WTC11 (cell line): ENCODE results near the gene DCUN1D2. TPM values are rescaled to one million over a fixed set of nuclear protein-coding genes. Genes with fewer than 3 reads are reported as not detected.

Experiments
- ATAC-seq: fragments of 200-7000 bp; cut with Tn5 transposase; 2 replicates; pipeline ENCODE4 v1.10.0; 2021; ENCODE audit warnings: mild to moderate bottlenecking, moderate library complexity
- CTCF ChIA-PET: fragments of 300-600 bp; sonication (Branson Sonifier 250); formaldehyde crosslinking; loops from one replicate; lab custom pipeline; 2021; ENCODE audit warnings: antibody characterized with exemption; lab: Charles Lee
- POLR2A ChIA-PET: fragments of 350-600 bp; sonication (Branson Sonifier 250); formaldehyde crosslinking; loops from one replicate; lab custom pipeline; 2021; ENCODE audit warnings: antibody characterized with exemption; lab: Charles Lee
- DNase-seq: peaks from one replicate; pipeline ENCODE4 v3.0.0; 2021; ENCODE audit warnings: low spot score
- H3K27ac Mint-ChIP-seq: 2 replicates; pipeline ENCODE4 v1.8.0; 2021; ENCODE audit warnings: mixed read lengths
- H3K27me3 Mint-ChIP-seq: 2 replicates; pipeline ENCODE4 v1.8.0; 2021; ENCODE audit warnings: low read depth, mild to moderate bottlenecking, moderate library complexity, mixed read lengths
- H3K36me3 Mint-ChIP-seq: 2 replicates; pipeline ENCODE4 v1.8.0; 2021; ENCODE audit warnings: mixed read lengths
- H3K4me1 Mint-ChIP-seq: 2 replicates; pipeline ENCODE4 v1.8.0; 2022; ENCODE audit warnings: mixed read lengths
- H3K4me3 Mint-ChIP-seq: 2 replicates; pipeline ENCODE4 v1.8.0; 2021; ENCODE audit warnings: mild to moderate bottlenecking, moderate library complexity, mixed read lengths
- H3K9me3 Mint-ChIP-seq: 2 replicates; pipeline ENCODE4 v1.8.0; 2021; ENCODE audit warnings: mixed read lengths
- ESRRA ChIP-seq: sonication (generic); formaldehyde crosslinking; IDR thresholded peaks from 2 replicates; pipeline ENCODE4 v1.8.1; 2022; ENCODE audit warnings: mild to moderate bottlenecking, missing genetic modification reagents, borderline replicate concordance
- FOXP1 ChIP-seq: sonication (generic); formaldehyde crosslinking; IDR thresholded peaks from 2 replicates; pipeline ENCODE4 v1.8.0; 2022; ENCODE audit warnings: missing genetic modification reagents, mild to moderate bottlenecking, moderate library complexity, borderline replicate concordance
- GRHL2 ChIP-seq: fragments of 250-450 bp; sonication (Bioruptor Pico); IDR thresholded peaks from 2 replicates; pipeline ENCODE4 v1.8.0; 2022; ENCODE audit warnings: mild to moderate bottlenecking, moderate library complexity; ENCODE audit not compliant: insufficient replicate concordance, severe bottlenecking
- JAZF1 ChIP-seq: fragments of 250-450 bp; sonication (Bioruptor Pico); IDR thresholded peaks from 2 replicates; pipeline ENCODE4 v1.9.0; 2021; ENCODE audit warnings: moderate library complexity, mild to moderate bottlenecking, inconsistent platforms
- MYBL2 ChIP-seq: sonication (generic); formaldehyde crosslinking; IDR thresholded peaks from 2 replicates; pipeline ENCODE4 v1.8.1; 2023; ENCODE audit warnings: mild to moderate bottlenecking, moderate library complexity, missing genetic modification reagents
- NR3C1 ChIP-seq: sonication (generic); formaldehyde crosslinking; conservative IDR thresholded peaks from 2 replicates; pipeline ENCODE4 v1.8.1; 2023; ENCODE audit warnings: low read depth, mild to moderate bottlenecking, missing genetic modification reagents
- OVOL2 ChIP-seq: fragments of 250-450 bp; sonication (Bioruptor Pico); IDR thresholded peaks from 2 replicates; pipeline ENCODE4 v1.9.0; 2021; ENCODE audit warnings: mild to moderate bottlenecking, borderline replicate concordance
- USF1 ChIP-seq: sonication (generic); formaldehyde crosslinking; IDR thresholded peaks from 2 replicates; pipeline ENCODE4 v1.8.0; 2022; ENCODE audit warnings: mild to moderate bottlenecking, missing genetic modification reagents
- ZNF121 ChIP-seq: sonication (generic); formaldehyde crosslinking; IDR thresholded peaks from 2 replicates; pipeline ENCODE4 v1.8.0; 2023; ENCODE audit warnings: missing genetic modification reagents
- ZNF263 ChIP-seq: sonication (generic); formaldehyde crosslinking; IDR thresholded peaks from 2 replicates; pipeline ENCODE4 v1.8.1; 2022; ENCODE audit warnings: low read depth, mild to moderate bottlenecking, moderate library complexity, missing genetic modification reagents
- total RNA-seq: library from RNA; stranded (reverse); gene quantifications from 3 replicates; pipeline ENCODE4 v1.2.3, GENCODE V29; 2021
- TF ChIP-seq, protein P1 (sequence below): sonication (generic); formaldehyde crosslinking; IDR thresholded peaks from 2 replicates; pipeline ENCODE4 v1.8.0; 2022; ENCODE audit warnings: mild to moderate bottlenecking, missing genetic modification reagents
- TF ChIP-seq, protein P2 (sequence below): sonication (generic); formaldehyde crosslinking; IDR thresholded peaks from 2 replicates; pipeline ENCODE4 v1.8.1; 2023; ENCODE audit warnings: mild to moderate bottlenecking, missing genetic modification reagents, borderline replicate concordance
- TF ChIP-seq, protein P3 (sequence below): sonication (generic); formaldehyde crosslinking; IDR thresholded peaks from 2 replicates; pipeline ENCODE4 v1.8.0; 2022; ENCODE audit warnings: mild to moderate bottlenecking, missing genetic modification reagents

Gene DCUN1D2
- total RNA-seq, 1 experiment from 2014 or later, result 42.5 TPM

DNA sequence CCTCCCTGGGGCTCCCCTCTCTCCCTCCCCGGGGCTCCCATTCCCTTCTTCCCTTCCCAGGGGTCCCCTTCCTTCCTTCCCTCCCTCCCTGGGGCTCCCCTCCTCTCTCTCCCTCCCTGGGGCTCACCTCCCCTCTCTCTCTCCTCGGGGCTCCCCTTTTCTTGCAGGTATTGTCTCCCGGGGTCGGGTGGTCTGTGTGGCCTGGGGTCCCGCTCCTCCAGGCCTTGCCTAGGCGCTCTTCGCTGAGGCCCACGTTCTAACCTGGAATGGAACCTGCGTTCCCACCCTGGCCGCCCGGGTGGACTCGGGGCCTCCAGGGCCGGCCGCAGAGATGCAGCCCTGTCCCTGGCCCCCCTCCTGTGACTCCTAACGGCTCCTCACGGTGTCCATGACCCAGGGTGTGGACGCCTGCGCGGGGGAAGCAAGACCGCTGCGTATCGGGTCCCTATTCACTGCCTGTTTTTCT lies 940 bp upstream of the DCUN1D2 start:
- DNase-seq (peak; percentile 34), ATAC-seq (no peak)
- no peak overlapping the region for H3K27ac Mint-ChIP-seq
- H3K4me1 Mint-ChIP-seq, result peaks cover 77% of the 10 kb centered on the region
- CTCF ChIA-PET, result no interaction called here
- H3K4me3 Mint-ChIP-seq, result peak overlapping the region; percentile 85
- POLR2A ChIA-PET, result no interaction called here
- TF ChIP-seq, protein P1, sequence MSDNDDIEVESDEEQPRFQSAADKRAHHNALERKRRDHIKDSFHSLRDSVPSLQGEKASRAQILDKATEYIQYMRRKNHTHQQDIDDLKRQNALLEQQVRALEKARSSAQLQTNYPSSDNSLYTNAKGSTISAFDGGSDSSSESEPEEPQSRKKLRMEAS (CRISPR knock-in tag), result 0 out of 2 replicates have a peak, but pooled peaks have one; percentile 9
- TF ChIP-seq, protein P2, sequence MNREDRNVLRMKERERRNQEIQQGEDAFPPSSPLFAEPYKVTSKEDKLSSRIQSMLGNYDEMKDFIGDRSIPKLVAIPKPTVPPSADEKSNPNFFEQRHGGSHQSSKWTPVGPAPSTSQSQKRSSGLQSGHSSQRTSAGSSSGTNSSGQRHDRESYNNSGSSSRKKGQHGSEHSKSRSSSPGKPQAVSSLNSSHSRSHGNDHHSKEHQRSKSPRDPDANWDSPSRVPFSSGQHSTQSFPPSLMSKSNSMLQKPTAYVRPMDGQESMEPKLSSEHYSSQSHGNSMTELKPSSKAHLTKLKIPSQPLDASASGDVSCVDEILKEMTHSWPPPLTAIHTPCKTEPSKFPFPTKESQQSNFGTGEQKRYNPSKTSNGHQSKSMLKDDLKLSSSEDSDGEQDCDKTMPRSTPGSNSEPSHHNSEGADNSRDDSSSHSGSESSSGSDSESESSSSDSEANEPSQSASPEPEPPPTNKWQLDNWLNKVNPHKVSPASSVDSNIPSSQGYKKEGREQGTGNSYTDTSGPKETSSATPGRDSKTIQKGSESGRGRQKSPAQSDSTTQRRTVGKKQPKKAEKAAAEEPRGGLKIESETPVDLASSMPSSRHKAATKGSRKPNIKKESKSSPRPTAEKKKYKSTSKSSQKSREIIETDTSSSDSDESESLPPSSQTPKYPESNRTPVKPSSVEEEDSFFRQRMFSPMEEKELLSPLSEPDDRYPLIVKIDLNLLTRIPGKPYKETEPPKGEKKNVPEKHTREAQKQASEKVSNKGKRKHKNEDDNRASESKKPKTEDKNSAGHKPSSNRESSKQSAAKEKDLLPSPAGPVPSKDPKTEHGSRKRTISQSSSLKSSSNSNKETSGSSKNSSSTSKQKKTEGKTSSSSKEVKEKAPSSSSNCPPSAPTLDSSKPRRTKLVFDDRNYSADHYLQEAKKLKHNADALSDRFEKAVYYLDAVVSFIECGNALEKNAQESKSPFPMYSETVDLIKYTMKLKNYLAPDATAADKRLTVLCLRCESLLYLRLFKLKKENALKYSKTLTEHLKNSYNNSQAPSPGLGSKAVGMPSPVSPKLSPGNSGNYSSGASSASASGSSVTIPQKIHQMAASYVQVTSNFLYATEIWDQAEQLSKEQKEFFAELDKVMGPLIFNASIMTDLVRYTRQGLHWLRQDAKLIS (CRISPR knock-in tag), result no peak
- no peak for TF ChIP-seq ESRRA (CRISPR knock-in tag)
- H3K9me3 Mint-ChIP-seq, result no peaks in the 10 kb centered on the region
- peaks cover 7% of the 10 kb centered on the region for H3K36me3 Mint-ChIP-seq
- H3K27me3 Mint-ChIP-seq, result no peaks in the 10 kb centered on the region

- POLR2A ChIA-PET, result interaction anchor here (1.0 to 1.1 kb wide), 2 partner anchors 39 to 73 kb away, joined by 3 to 4 read pairs; no protein-coding TSS in a partner anchor
- DNase-seq, result peak; percentile 42
- ATAC-seq, result peak; percentile 5
- Mint-ChIP-seq H3K27ac (peak overlapping the region; percentile 77), H3K27me3 (no peaks in the 10 kb centered on the region), H3K4me1 (peaks cover 70% of the 10 kb centered on the region), H3K4me3 (peak overlapping the region; percentile 86), H3K9me3 (no peaks in the 10 kb centered on the region), H3K36me3 (no peaks in the 10 kb centered on the region)
- CTCF ChIA-PET, result interaction anchor here (0.8 to 2.5 kb wide), 12 partner anchors 8 to 313 kb away, joined by 3 to 22 read pairs (median 3); no protein-coding TSS in a partner anchor
- peak; percentile 4; the same call in 1 of the 2 replicates for TF ChIP-seq MYBL2
- no peak for TF ChIP-seq JAZF1 (CRISPR knock-in tag)
- TF ChIP-seq ZNF121, result peak; percentile 60
- TF ChIP-seq USF1 (CRISPR knock-in tag), result no peak
- TF ChIP-seq NR3C1 (CRISPR knock-in tag), result 0 out of 2 replicates have a peak, but pooled peaks have one; percentile 11
Measured at GRCh38 chr13:113489549-113490495, 689 bp downstream of the DCUN1D2 start.

DNA sequence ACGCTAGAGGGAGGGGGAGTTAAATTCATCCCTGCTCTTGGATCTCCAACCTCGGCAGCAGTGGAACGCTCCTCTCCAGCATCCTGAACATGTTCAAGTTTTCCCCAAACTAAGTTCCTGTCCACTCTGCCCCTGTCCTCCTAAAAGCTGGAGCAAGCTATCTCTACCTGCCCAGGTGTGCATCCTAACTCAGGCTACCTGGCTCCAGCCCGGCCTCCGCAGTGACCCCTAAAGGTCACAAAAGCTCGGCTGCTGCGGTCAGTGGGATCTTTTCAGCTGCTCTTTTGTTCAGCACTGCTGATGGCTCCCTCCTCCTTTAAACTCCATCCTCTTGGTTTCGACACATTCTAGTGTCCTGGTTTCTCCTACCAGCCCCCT lies 1.4 kb downstream of the DCUN1D2 start:
- no peak for TF ChIP-seq OVOL2 (CRISPR knock-in tag)
- TF ChIP-seq, protein P3, sequence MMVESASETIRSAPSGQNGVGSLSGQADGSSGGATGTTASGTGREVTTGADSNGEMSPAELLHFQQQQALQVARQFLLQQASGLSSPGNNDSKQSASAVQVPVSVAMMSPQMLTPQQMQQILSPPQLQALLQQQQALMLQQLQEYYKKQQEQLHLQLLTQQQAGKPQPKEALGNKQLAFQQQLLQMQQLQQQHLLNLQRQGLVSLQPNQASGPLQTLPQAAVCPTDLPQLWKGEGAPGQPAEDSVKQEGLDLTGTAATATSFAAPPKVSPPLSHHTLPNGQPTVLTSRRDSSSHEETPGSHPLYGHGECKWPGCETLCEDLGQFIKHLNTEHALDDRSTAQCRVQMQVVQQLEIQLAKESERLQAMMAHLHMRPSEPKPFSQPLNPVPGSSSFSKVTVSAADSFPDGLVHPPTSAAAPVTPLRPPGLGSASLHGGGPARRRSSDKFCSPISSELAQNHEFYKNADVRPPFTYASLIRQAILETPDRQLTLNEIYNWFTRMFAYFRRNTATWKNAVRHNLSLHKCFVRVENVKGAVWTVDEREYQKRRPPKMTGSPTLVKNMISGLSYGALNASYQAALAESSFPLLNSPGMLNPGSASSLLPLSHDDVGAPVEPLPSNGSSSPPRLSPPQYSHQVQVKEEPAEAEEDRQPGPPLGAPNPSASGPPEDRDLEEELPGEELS (CRISPR knock-in tag), result no peak
- TF ChIP-seq ZNF121, result no peak; the same call in 1 of the 2 replicates
- no peak for TF ChIP-seq FOXP1
- no peak for TF ChIP-seq ZNF263 (CRISPR knock-in tag)
- TF ChIP-seq GRHL2 (CRISPR knock-in tag), result no peak

More for the DNA sequence above, 1.4 kb downstream of the DCUN1D2 start:
- no peaks in the 10 kb centered on the region for H3K27me3 Mint-ChIP-seq
- peaks cover 67% of the 10 kb centered on the region for H3K4me1 Mint-ChIP-seq
- H3K4me3 Mint-ChIP-seq, result peak overlapping the region; percentile 86
- no peaks in the 10 kb centered on the region for H3K36me3 Mint-ChIP-seq
- no peaks in the 10 kb centered on the region for H3K9me3 Mint-ChIP-seq
- peak; percentile 31 for ATAC-seq
- ChIA-PET CTCF (interaction anchor here (0.8 to 2.5 kb wide), 12 partner anchors 9 to 313 kb away, joined by 3 to 22 read pairs (median 3); no protein-coding TSS in a partner anchor), POLR2A (interaction anchor here (1.0 to 1.1 kb wide), 2 partner anchors 38 to 74 kb away, joined by 3 to 4 read pairs; no protein-coding TSS in a partner anchor)
- H3K27ac Mint-ChIP-seq, result peak overlapping the region; percentile 77
- DNase-seq, result peak; percentile 69
